GM21367 (cell line): Measurements from ENCODE around the gene BDKRB1.
"Not testable (repeated sequence)": the region's sequence is repeated elsewhere in the genome, so short reads cannot be mapped to it uniquely, and the experiment has no call there.

Experiments used
- ATAC-seq: cut with Tn5 transposase; IDR thresholded peaks from one replicate; pipeline ENCODE4 v1.9.1; 2021; ENCODE audit not compliant: unreplicated experiment

Gene BDKRB1

DNA sequence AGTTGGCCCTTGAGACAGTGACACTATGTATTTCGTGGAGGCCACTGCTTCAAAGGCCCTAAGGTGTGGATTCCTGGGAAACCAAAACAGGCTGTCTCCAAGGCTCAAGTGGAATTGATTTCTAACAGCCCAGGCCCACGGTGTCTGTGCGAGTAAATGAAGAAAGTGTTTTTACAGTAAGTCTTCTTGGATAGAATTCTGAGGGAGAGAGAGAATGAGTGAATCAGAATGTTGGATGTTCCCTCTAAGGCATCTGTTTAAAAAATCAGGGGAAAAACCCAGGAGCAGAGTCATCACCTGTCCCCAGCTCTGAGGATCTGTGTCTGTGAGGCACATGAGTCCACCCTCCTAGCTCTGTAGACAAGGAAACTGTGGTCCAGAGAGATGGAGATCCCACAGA lies 22.3 kb upstream of the BDKRB1 start:
- ATAC-seq = no peak

DNA sequence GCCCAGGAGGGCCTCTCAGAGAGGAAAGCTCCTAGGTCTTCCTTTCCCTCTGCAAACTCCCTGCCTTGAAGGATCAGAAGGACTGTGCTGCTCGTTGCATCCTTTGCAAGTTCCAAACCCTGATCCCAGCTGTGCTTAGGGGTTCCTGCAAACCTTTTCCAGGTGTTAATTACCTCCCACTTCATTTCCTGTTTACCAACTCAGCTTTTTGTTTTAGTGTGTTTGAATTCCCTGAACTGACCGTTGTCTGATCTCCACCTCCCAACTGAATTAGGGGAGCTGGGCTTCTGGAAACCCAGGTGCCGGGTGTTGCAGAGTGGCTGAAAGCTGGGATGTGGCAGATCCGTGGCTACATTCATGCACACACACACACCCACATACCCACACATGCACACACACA lies 20.6 kb upstream of the BDKRB1 start:
- ATAC-seq = no peak

DNA sequence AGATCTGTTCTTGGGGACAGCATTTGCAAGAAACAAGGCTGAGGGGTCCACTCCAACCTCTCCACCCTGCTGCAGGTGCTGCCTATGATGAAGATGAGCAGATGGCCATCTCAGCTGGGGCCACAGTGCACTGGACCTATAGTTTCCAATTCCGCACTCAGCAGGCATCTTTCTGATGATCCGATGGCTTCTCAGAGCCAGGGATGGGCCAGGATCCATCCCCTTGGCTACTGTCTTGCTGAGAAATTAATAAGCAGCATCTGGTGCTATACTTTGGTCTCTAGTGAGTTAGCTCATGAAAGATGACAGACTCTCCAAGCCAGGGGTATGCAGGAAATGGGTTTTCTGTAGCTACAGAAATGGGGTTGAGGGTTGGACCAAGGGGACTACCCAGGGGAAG lies 18.4 kb upstream of the BDKRB1 start:
- no peak for ATAC-seq

DNA sequence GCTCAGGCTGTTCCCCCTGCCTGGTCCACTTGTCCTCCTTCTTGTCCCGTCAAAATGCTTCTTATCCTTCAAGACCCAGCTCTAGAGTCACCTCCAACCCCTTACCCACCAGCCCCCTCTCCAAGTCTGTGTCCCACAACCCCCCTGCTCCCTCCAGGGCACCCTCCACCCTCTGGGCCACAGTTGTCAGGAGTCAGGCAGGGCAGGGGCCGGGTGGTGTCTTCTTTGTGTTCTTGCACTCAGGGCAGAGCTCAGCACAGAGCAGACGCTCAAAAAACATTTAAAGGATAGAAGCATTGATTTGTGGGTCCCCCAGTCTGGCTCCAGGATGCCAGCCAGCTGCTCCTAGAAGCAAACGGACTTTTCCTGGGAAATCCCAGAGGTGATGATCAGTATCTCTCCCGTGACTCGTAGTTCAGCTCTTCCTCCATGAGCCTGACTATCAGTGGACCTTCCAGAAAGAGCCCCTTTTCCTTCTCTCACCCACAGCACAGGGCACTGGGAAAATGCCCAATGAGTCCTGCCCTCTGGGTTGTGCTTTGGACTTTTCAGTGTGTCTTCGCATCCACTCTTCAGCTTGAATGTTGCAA lies 17.2 kb upstream of the BDKRB1 start:
- ATAC-seq = no peak

DNA sequence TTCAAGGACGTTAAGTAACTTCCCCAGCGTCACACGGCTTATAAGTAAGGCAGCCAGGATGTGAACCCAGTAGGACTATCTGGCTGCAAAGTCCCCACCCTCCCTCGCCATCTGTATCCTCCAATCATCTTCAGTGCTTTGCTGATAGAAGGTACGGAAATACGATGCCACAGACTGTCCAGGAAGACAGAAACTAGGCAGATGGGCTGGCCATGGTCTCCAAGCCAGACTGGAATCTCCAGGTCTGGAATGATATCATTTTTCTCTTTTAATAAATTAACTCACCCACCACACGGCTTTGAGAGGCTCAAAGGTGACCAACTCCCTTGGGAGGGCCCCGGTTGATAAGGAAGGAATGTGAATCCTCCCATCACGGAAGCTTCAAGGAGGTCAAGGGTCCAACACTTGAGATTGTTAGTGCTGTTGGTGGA lies 16.3 kb upstream of the BDKRB1 start:
- ATAC-seq = no peak

DNA sequence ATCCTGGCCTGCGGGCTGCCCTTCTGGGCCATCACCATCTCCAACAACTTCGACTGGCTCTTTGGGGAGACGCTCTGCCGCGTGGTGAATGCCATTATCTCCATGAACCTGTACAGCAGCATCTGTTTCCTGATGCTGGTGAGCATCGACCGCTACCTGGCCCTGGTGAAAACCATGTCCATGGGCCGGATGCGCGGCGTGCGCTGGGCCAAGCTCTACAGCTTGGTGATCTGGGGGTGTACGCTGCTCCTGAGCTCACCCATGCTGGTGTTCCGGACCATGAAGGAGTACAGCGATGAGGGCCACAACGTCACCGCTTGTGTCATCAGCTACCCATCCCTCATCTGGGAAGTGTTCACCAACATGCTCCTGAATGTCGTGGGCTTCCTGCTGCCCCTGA lies 15.4 kb upstream of the BDKRB1 start:
- ATAC-seq = no peak

DNA sequence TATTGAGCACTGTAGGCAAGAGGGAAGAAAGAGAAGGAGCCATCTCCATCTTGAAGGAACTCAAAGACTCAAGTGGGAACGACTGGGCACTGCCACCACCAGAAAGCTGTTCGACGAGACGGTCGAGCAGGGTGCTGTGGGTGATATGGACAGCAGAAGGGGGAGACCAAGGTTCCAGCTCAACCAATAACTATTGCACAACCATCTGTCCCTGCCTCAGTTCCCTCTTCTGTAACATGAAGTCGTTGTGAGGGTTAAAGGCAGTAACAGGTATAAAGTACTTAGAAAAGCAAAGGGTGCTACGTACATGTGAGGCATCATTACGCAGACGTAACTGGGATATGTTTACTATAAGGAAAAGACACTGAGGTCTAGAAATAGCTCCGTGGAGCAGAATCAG lies 13.9 kb upstream of the BDKRB1 start:
- ATAC-seq = no peak

DNA sequence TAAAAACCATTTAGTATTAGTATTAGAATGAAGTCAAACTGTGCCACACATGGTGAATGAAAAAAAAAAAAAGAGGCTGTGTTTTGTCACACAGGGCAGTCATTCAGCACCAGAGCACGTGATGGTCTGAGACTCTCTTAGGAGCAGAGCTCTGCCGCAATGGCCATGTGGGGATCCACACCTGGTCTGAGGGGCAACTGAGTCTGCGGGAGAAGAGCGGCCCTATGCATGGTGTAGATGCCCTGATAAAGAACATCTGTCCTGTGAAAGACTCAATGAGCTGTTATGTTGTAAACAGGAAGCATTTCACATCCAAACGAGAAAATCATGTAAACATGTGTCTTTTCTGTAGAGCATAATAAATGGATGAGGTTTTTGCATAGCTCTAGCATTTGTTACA lies 12.2 kb upstream of the BDKRB1 start:
- ATAC-seq = no peak

DNA sequence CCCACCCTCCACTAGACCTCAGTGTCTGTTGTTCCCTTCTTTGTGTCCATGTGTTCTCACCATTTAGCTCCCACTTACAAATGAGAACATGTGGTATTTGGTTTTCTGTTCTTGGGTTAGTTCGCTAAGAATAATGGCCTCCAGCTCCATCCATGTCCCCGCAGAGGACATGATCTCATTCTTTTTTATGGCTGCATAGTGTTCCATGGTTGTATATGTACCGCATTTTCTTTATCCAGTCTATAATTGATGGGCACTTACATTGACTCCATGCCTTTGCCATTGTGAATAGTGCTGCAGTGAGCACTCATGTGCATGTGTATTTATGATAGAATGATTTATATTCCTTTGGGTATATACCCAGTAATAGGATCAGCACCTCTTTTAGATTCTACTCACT lies 10.9 kb upstream of the BDKRB1 start:
- not testable (repeated sequence) for ATAC-seq

DNA sequence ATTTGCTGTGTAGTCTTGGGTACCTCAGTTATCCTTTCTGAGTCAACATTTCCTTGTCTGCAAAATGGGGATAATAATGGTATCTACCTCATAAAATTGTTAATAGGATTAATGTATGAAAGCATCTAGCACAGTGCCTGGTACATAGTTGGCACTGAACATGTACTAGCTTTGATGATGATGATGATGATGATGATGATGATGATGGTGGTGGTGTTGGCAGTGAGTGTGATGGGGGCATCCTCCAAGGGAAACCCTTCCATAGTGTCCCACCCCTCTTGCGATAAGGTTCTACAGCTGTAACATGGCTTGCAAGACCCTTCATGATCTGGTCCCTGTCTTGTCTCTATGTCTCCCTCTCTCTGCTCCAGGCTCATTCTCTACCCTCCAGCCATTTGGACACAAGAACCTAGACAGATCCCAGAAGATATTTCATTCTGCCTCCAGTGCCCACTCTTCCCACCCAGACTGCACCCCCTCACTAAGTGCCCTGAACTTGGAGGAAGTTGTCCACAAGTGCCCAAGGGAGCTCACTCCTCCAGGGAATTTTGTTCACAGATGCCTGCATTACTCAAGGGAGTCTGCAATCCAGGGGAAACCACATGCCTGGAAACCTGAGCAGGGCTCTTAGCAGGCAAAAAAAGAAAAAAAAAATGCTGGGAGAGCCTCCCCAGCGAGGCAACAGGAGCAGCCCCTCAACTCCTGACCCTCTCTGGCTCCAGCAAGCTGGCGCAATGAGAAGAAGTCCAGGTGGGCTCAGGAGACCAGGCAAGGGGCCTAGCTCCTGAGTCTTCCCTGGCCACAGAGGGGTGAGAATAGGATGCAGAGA lies 10.1 kb upstream of the BDKRB1 start:
- no peak for ATAC-seq

DNA sequence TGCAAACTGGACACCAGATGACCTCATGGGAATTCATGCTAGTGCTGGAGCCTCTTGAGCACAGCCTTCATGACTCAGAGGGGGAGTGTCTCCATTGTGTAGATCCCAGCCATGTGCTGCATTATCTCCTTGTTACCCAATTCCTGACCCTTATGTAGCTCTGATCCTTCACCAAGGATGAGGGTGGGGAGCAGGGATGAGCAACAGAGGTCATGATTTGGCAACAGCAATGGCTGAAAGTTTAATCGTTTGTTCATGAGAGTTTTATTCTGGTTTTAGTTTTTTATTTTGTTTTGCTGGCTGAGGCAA lies 9.5 kb upstream of the BDKRB1 start:
- no peak for ATAC-seq

DNA sequence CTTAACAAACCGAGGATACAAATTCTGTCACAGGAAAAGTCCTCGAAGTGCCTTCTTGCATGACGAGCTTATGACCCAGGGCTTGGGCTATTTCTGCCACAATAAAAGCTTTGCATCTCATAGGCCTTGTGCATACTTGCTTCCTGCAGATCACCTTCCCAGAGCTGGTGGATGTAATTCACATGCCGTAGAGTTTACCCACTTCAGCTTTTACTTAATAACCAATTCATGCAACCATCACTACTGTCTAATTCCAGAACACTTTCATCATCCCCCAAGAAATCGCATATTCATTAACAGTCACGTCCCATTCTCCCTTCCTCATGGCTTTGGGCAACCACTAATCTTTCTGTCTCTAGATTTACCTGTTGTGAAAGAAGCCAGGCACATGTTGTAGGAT lies 9.0 kb upstream of the BDKRB1 start:
- ATAC-seq = no peak

DNA sequence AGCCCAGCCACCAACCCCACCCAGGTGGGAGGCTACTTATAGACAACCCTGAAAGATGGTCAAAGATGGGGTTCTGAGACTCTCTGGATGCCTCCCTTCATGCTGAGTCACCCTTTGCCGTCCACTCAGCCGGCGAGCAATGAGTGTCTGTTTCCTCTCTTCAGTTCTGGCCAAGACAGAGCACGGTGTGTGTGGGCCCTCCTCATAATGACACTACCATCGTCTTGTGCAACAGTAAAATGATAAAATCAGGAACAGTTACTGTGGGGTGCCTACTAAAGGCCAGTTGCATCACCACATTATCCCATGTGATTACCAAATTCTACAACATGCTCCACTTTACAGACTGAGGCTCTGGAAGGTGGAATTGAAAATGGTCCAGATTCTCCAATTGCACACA lies 7.0 kb upstream of the BDKRB1 start:
- no peak for ATAC-seq

DNA sequence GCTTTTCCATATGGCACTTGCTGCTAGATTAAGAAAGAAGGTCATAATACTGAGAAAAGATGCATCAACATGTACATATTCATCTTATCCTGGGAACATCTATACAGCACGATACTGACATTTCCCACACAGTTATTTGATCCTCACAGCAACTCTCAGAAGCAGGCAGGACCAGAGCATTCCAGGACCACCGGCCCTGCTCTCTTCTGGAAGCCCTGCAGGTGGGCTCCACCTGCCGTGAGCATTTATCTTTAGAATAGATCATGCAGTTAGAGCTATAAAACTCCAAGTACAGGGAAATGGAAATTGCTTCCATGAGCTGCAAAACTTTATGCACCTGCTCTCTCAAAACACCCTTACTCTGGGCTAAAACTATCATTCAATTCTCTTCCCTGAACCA lies 5.5 kb upstream of the BDKRB1 start:
- no peak for ATAC-seq

DNA sequence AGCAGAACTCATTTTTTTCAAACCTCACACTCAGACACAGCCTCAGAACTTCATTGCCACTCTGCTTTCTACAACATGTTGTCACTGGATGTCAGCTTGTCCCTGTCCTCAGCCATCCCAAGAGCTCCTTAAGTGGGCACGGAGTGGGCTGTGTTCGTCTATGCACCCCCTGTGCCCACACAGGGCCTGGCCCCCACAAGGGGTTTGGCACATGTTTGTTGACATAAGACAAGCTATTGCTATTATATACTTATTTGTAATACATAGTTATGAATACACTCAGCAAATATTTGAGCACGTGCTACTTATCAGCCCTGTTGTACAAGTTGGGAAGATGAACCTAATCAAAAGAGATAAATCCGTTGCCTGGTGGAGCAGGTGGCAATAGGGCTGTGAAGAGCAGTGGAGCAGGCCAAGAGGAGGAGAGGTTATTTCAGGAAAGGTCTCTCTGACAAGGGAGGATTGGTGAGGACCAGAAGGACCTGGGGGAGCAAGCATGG lies 4.3 kb upstream of the BDKRB1 start:
- ATAC-seq = no peak

DNA sequence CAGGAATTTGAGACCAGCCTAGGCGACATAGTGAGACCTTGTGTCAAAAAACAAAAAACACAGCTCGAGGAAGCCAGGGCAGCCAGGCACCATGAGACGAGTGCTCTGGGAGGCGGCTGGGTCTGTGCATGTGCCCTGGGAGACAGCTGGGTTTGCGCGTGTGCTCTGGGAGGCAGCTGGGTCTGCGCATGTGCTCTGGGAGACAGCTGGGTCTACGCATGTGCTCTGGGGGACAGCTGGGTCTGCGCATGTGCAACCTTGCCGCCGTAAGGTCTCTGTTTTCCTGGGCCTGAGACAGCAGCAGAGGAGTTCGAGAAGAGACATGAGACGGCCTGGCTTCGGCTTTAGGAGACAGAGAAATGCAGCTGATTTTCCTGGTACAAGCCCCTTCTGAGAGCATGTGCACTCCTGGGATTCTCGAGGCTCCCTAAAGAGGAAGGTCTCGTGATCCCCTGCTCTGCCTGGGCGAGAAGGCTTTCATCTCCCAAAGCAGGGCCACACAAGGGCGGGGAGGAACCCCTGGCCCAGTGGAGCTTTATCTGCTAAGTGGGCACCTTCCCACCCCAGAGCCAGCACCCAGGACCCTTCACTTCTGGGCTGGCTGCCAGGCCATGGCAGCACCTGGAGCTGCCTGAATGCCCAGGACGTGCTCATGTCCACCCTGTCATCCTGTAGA lies 3.5 kb upstream of the BDKRB1 start:
- ATAC-seq = no peak

DNA sequence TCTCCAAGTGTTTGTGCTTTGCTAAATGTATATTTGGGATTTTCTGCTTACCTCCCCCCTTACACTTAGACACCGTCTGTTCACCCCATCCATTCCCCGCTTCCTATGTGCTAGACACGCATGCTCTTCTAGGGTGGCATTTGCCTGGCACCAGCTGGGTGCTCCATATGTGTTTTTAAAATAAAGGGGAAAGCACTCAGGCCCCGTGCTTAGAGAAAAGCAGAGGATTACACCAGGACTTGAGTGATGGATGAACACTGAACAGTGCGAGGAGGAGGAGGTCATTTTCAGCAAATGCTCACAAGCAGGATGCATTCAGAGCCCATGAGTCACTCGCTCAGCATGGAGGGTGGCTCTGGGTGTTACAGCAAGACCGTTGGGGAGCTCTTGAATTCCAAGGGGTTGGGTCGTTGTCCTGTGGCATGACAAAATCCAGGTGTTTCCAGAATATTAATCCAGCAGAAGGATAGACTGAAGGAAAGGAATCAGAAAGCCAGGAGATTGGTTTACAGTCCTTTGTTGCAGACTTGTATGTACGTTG lies 2.9 kb upstream of the BDKRB1 start:
- no peak for ATAC-seq

DNA sequence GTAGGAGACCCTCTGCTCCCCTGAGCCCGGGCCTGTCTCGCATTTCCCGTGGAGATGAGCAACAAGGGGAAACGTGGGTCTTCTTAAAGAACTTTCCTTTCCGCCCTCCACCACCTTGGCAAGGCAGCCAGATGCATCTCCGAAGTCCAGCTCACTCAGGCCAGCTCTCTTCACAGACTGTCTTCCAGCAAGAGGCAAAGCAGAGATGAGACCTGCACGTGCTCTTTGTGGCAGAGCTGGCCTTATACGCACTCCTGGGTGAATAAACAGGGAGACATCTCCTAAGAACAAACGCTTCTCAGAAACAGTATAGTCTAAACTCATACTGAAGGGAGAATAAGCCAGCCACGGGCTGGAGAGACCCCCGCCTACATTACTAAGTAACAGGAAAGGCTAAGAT lies 1.3 kb upstream of the BDKRB1 start:
- ATAC-seq = no peak

DNA sequence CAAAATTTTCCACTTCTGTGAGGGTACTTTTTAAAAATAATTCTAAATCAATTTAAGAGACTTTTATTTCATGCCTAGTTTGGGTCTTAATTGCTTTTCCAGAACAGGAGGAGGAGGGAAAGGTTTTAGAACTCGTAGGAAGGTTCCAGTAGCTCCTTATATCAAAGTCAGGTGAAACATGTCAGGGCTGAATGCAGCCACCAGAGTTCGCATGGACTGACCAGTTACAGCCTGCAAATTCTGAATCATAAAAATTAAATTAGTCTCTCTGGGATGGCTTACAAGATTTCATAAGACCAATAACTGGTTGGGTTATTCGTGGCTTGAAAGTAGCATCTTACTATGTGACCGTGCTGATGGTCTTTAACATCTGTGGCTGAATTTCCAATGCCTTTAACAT lies 397 bp downstream of the BDKRB1 start:
- ATAC-seq = no peak

DNA sequence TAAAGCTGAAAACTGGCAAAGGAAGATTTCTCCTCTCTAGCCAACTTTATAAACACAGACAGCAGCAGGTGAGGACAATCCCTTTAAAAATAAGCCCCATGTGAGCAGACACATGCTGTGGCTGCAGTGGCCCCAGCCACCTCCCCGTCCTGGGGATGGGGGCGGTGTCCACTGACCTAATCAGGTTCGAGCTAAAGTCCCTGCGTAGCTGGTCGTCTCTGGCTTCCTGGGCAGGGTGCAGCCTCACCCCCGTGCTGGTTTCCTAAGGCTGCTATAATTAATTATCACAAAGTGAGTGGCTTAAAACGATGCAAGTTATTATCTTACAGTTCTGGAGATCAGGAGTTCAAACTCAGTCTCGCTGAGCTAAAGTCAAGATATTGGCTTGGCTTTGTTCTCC lies 1.0 kb downstream of the BDKRB1 start:
- no peak for ATAC-seq

DNA sequence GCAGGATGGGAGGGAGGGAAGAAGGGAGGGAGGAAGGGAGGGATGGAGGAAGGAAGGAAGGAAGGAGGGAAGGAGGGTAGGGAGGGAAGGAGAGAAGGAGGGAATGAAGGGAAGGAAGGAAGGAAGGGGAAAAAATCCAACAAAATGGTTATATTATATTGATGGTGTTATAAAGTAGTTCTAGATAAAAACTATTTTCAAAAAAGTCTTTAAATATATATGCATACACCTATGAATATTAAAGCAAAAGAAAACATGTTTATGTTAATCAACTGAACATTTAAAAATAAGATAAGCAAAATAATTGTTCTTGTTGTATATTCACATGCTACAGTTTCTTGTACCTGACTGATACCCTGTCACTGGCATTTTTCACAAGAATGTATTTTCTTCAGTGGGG lies 1.9 kb downstream of the BDKRB1 start:
- ATAC-seq = no peak

DNA sequence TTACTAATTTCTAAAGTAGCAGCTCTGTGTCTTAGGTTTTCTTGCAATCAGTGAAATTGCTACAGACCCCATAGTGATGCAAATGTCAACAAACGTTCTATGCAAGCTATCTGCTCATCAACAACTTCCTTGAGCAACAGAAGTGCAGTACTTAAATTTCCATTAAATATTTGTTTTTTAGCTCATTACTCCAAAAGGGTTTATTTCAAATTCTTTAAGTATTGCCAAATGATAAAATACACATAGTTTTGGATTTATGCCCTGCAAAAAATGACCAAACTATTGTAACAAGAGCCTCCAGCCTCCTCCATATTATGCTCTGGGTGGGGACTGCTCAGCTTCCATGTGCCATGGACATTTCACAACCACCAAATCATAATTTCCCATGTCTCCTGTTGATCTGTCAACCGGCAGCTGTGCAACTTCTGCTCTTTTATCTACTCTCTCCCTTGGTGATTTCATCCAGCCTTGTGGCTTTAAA lies 4.4 kb downstream of the BDKRB1 start:
- no peak for ATAC-seq
